ENCODE measurements around the gene OBSL1.

The OBSL1 gene

GRCh38 chr2:219565130-219566080, 5.9 kb downstream of the OBSL1 start:
- no peak for DNase-seq (ENCODE audit: low read depth, low spot score)

GRCh38 chr2:219563271-219563928, 7.9 kb downstream of the OBSL1 start:
- no peak for DNase-seq (ENCODE audit: low read depth, low spot score)

- no peak for DNase-seq (ENCODE audit: low read depth, low spot score)
Observed at GRCh38 chr2:219562049-219563020, 9.0 kb downstream of the OBSL1 start.

- DNase-seq (ENCODE audit: low read depth, low spot score), result no peak
Observed at GRCh38 chr2:219561179-219562048, 9.9 kb downstream of the OBSL1 start.

- no peak for DNase-seq (ENCODE audit: low read depth, low spot score)
Observed at GRCh38 chr2:219560893-219561178, 10.5 kb downstream of the OBSL1 start.

- no peak for DNase-seq (ENCODE audit: low read depth, low spot score)
Observed at GRCh38 chr2:219560037-219560892, 11.1 kb downstream of the OBSL1 start.

GRCh38 chr2:219559156-219559915, 12.0 kb downstream of the OBSL1 start:
- DNase-seq (ENCODE audit: low read depth, low spot score), result no peak

- DNase-seq (ENCODE audit: low read depth, low spot score), result no peak
Observed at GRCh38 chr2:219557791-219558785, 13.3 kb downstream of the OBSL1 start.

GRCh38 chr2:219557320-219557719, 14.0 kb downstream of the OBSL1 start:
- no peak for DNase-seq (ENCODE audit: low read depth, low spot score)

GRCh38 chr2:219556413-219556812, 14.9 kb downstream of the OBSL1 start:
- DNase-seq (ENCODE audit: low read depth, low spot score), result no peak

- DNase-seq (ENCODE audit: low read depth, low spot score), result no peak
Observed at GRCh38 chr2:219555956-219556355, 15.4 kb downstream of the OBSL1 start.

- no peak for DNase-seq (ENCODE audit: low read depth, low spot score)
Observed at GRCh38 chr2:219554350-219554749, 17.0 kb downstream of the OBSL1 start.

GRCh38 chr2:219553463-219553963, 17.8 kb downstream of the OBSL1 start:
- no peak for DNase-seq (ENCODE audit: low read depth, low spot score)

GRCh38 chr2:219553168-219553417, 18.2 kb downstream of the OBSL1 start:
- no peak for DNase-seq (ENCODE audit: low read depth, low spot score)

- peak; percentile 44 for DNase-seq (ENCODE audit: low read depth, low spot score)
Observed at GRCh38 chr2:219552382-219553167, 18.8 kb downstream of the OBSL1 start.

GRCh38 chr2:219551441-219552381, 19.6 kb downstream of the OBSL1 start:
- no peak for DNase-seq (ENCODE audit: low read depth, low spot score)

Data from activated CD4-positive, CD25-positive, alpha-beta regulatory T cell treated with anti-CD3 and anti-CD28 coated beads, Interleukin-2, amount 50 U/mL, for 16 hours (primary cell).